HG03280 (cell line): ENCODE measurements around the gene MAPKAP1.
"Not testable (repeated sequence)": the region's sequence is repeated elsewhere in the genome, so short reads cannot be mapped to it uniquely, and the experiment has no call there.

Experiments used
- ATAC-seq: cut with Tn5 transposase; IDR thresholded peaks from one replicate; pipeline ENCODE4 v1.9.1; 2021; ENCODE audit warnings: mild to moderate bottlenecking, moderate library complexity; ENCODE audit not compliant: unreplicated experiment

The MAPKAP1 gene

GRCh38 chr9:125400725-125401716, 306.0 kb downstream of the MAPKAP1 start:
- ATAC-seq = no peak

- not testable (repeated sequence) for ATAC-seq
Measured at GRCh38 chr9:125400232-125400631, 306.8 kb downstream of the MAPKAP1 start.

GRCh38 chr9:125399666-125400065, 307.3 kb downstream of the MAPKAP1 start:
- no peak for ATAC-seq

DNA sequence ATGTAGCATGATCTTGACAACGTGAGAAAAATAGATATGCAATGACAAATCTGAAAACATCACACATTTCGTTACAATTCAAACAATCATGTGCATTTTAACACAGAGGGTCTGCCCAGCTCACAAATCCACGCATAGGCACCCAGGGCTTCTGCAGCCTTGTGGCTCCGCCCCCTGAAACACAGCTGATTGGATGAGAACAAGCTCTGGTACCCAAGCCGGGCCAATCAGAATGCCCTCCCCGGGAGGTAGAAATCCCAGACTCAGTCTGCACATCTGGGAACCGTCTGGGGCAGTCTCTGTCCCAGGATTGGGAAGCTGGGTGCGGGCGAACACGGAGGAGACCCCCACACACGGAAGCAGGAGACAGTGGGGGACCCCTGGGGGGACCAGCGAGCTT, 307.8 kb downstream of the MAPKAP1 start:
- ATAC-seq = no peak

DNA sequence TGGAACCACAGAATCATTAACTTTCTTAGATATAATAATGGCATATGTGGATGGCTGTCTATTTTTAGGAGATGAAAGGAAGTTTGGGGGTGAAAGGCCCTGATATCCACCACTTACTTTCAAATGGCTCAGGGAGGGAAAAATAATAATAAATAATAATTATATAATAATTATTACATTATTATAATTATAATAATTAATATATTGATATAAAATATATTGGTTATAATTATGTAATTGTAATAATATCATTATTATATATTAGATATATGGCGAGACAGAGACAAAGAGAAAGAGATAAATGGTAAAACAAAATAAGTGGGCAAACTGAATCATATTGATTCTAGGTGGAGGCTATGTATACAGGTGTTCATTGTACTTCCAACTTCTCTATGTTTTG, 308.8 kb downstream of the MAPKAP1 start:
- ATAC-seq = no peak

DNA sequence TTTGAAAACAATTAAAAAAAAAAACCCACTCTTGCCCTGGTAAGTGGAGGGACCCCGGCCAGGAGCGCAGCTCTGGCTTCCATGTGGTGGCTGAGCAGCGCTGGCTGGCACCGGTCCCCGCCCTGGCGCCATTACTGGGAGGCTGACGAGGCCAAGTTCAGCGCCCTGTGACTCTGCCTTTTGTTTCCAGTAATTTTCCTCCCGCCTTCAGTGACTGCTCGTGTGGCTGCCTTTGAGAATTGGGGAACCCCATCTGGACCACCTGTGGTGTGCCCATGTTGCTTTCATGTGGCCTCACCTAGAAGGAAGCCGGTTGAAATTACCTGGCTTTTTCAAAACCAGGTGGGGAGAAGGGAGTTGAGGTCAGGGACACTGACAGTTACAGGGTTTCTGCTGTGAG, 309.3 kb downstream of the MAPKAP1 start:
- ATAC-seq = no peak

DNA sequence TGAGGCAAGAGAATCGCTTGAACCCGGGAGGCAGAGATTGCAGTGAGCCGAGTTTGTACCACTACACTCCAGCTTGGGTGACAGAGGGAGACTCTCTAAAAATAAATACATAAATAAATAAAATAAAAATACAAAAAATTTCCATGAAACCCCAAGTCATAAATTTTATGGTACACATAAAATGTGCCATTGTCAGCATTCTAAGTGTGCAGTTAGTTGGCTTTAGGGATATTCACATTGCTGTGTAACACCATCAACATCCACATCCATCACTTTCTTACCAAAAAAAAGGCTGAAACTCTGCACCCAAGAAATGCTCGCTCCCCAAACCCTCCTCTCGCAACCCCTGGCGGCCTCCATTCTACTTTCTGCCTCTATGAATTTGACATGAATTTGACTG, 310.2 kb downstream of the MAPKAP1 start:
- no peak for ATAC-seq

GRCh38 chr9:125393426-125393825, 313.6 kb downstream of the MAPKAP1 start:
- ATAC-seq = no peak

DNA sequence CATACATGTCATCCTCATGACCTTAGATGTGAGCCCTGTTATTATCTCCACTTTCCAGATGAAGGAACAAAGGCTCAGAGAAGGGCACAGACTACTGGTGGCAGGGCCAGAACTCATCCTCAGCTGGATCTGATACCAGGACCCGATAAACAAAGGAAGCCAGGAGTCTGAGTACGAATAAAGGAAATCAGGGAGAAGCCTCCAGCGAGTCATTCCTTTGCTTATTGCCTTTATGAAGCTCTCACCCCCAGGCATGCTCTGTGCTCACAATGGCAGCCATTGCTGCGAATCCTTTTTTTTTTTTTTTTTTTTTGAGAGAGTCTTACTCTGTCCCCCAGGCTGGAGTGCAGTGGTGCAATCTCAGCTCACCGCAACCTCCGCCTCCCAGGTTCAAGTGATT, 315.3 kb downstream of the MAPKAP1 start:
- no peak for ATAC-seq

- ATAC-seq = no peak
Measured at GRCh38 chr9:125388978-125389377, 318.0 kb downstream of the MAPKAP1 start.

DNA sequence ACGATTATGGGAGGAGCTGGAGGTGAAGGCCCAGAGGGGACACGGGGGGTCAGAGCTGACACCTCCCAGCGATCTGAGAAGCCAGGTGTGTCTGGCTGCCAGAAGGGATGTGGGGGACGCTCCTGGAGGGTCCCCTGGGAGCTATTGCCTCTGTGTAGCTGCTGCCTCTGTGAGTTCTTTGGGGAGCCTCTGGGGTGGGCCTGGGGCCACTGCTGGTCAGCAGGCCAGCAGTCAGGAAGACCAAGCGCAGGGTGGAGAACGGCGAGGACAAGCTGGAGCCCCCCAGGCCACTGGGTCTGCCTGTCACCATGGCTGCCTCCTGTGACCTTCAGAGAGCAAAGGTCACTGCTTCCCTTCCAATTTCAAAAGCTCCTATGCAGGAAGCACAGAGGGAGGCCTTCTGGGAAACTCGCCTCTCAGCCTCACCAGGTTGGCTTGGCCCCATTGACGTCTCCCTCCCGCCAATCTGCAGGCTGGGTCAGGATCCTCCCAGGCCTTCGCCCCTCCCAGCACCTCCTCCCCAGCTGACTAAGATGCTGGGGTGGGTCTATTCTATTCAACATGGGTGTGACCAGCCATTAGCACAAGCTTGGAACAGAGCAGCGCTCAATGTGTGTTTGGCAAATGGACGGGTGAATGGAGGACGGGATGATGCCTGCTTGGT, 319.0 kb downstream of the MAPKAP1 start:
- ATAC-seq = no peak
